NCI-H1436 (cell line): ENCODE results near the gene CCL4.
"Not testable (repeated sequence)": the region's sequence is repeated elsewhere in the genome, so short reads cannot be mapped to it uniquely, and the experiment has no call there.

Experiments
- DNase-seq: peaks from one replicate; lab custom pipeline; 2025; lab: John Stamatoyannopoulos, UW

Gene CCL4

DNA sequence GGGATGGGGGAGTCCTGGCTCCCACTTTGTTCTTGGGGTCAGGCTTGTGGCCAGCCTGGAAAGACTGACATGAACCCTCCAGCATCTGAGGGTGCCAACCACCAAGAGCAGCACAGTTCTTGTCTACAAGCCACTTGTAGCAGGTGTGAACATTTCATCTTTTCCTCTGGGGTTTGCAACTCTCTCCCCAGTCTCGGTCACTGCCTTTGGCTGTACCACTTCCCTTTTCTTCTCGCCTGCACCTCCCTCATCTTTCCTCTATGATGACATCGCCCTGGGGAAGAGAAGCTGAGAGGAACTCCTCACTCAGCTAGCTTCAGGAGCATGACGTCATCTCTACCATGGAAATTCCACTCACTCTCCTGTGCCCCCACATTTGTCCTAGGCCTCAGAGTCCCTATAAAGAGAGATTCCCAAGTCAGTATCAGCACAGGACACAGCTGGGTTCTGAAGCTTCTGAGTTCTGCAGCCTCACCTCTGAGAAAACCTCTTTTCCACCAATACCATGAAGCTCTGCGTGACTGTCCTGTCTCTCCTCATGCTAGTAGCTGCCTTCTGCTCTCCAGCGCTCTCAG is at the start of gene CCL4:
CCL4 (plus strand) TSS at position 427 of the 575 bp plus-strand sequence; CDS start at position 506, 79 bp downstream.
- DNase-seq, result not testable (repeated sequence)

DNA sequence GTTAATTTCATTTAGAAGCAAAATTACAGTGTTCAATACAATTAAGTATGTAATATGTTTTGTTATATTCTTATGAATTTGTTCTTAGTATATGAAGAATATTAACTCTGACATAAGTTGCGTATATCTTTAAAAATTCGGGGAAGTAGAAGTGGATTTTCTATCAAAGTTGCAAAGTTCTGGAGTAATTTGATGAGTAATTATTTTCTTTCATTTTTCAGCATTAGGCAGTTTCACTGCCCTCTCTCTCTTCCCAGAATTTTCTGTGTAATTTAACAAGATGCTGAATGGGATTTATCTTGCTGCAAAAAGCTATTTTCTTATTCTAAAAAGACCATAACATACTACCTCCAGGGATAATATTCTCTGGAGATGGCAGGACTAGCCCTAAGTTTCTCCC is 48.5 kb upstream of the CCL4 start:
- DNase-seq, result no peak

DNA sequence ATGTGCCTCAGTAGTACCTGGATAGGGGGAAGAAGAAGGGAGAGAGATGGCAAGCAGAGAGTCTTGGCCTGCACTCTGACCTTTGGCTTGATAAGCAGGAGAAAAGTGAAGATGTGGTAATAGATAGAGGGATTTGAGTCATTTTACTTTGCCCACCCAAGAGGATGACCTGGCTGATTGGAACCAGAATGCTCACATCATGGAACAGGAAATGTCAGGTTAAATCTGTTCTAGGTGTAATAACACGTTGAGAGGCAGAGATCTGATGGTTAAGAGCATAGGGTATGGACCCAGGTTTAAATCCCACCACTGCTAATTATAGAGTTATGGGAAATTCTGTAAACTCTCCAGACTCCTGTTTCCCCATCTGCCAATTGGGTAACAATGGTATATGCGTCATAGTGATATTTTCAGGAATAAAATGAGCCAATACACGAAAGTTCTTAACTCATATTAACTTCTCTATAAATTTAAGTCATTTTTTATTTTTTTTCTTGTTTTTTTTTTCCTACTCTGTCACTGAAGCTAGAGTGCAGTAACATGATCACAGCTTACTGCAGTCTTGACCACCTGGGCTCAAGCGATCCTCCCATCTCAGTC is 47.6 kb upstream of the CCL4 start:
- no peak for DNase-seq

DNA sequence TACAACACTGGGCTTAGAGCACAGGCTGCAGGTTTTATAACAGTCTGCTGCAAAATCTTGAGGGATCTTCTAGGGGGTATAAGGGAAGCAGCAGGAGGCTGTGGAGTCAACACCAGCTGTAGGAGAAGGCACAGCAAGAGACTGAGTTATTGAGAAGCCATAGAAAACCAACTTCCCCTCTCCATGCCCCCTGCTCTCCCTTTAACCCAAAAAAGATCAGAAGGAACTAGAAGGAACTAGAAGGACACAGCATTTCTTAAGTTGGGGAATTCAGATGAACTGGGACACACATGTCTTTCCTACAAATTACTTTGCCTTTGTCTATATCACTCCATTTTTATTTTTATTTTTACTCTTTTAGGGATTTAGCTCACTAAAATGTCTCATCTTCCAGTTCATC is 45.7 kb upstream of the CCL4 start:
- DNase-seq, result no peak

DNA sequence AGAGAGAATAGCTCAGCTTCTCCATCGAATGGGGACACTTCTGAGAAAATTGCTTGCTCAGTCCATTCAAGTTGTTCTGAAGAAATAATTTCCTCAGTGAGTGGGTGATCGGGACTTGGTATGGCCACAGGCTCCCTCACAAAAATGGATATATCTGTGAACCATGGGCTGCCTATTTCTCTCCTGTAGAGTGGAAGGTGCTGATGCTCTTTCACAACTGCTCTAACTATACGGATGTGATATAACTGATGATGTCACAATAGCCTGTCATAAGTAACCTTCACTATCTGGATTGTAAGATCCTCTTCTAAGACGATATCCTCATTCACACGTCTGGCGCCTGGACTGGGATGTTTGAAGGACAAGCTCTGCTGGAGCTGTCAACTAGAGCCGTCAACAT is 44.2 kb upstream of the CCL4 start:
- DNase-seq, result no peak

DNA sequence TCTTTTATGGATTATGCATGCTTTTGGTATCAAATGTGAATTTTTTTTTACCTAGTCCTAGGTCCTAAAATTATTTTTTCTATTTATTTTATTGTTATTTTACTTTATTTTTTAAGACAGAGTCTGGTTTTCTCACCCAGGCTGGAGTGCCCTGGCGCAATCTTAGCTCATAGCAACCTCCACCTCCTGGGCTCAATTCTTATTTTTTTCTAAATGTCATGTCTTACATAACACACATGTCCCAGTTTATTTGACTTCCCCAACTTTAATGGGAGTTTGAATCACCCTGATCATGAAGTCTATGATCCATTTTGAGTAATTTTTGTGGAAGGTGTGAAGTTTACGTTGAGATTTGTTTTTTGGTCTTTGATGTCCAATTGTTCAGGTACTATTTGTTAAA is 42.8 kb upstream of the CCL4 start:
- DNase-seq, result no peak

DNA sequence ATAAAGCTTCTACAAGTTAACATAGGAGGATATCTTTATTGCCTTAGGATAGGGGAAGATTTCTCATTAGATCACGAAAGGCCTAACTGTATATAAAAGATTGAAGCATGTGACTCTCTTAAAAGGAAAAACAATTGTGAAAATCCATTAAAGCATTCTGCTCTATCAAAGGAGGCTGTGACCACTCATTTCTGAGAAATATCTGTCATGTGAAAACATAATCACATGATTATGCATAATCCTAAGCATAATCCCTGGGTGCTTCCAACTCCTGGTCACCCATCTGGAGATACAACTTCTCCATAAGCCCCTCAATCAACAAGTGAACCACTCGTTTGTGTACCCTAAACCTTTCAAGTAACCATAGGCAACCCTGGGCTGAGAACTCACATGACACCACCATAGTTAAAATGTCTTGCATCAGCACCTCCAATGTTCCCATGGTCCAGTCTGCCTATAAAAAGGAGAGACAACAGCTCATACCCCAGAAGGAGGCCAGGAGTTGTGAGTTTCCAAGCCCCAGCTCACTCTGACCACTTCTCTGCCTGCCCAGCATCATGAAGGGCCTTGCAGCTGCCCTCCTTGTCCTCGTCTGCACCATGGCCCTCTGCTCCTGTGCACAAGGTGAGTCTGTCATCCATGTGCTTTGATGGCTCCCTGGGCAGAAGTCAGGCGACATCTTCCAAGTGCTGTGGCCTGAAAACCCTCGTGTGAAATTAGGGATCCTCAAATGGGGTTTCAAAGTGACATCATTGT is 39.7 kb upstream of the CCL4 start, which contains the start of gene CCL18:
CCL18 (plus strand) TSS at position 487 of the 756 bp plus-strand sequence; CDS start at position 558, 71 bp downstream.
- DNase-seq, result no peak

DNA sequence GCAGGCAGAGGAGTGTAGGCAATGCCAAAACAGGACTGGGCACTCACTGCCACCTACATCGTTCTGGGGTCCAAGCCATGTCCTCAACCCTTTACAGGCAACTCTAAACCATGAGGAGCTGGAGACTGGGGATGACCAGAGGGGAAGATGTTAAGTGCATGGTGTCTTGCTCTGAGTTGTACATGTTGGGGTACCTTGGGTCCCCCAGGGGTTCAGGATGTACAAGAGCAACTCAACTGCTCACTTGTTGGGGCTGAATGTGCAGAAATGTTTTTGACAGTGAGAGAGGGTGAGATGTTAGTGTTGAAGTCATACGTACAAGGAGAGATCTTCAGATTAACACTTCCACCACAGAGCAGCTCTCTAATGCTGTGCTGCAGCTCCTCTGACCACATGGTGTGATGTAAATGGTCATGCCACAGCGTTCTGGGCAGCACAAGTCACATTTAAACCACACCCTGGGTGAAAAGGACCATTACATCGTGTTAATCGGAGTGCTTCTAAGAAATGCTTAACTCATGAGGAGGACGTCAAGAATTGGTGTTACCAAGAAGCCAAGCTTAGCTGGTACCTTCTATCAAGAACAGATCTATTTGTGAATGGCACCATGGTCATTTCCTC is 37.2 kb upstream of the CCL4 start:
- no peak for DNase-seq

DNA sequence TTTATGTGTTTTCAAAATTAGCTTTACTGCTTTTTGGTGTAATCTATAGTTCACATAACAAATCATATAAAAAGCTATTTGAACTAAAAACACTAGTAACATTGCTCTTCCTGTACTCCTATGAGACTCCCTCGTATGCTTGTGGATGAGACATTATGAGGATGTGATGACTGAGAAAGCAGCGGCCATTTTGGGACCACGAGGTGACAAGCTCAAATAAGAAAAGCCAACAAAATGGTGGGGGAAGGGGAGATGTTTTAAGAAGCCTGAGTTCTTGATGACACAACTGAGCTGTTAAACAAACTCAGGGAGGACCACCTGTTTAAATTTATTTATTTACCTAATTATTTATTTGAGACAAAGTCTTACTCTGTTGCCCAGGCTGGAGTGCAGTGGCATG is 35.1 kb upstream of the CCL4 start:
- no peak for DNase-seq

DNA sequence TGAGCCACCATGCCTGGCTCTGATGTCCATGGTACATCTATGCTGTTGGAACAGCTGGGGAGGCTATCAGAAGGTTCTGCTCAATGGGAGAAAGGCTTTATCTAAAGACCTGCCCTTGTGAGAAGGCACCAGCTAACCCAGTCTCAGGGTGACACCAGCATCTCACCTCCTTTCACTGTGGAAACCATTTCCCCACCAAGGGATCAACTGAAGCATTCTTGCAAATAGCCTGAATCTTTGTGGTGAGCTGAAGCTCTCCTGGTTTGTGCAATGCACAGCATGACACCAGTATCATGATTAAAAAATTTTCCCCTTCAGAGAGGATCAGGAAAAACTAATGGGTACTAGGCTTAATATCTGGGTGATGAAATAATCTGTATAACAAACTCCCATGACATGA is 34.5 kb upstream of the CCL4 start:
- DNase-seq, result no peak

DNA sequence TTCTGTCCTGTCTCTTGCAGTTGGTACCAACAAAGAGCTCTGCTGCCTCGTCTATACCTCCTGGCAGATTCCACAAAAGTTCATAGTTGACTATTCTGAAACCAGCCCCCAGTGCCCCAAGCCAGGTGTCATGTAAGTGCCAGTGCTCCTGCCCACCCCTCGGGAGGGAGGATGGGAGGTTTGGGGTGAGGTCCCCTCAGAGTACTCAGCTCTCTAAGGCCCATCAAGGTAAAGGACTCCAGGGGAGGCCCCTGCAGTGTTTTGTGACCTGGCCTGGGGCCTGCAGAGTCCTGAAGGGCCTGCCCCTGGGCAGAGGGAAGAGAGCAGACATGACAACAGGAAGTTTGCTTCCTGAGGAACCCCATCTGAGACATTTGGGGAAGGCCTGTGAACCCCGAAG is 33.2 kb upstream of the CCL4 start:
- no peak for DNase-seq

DNA sequence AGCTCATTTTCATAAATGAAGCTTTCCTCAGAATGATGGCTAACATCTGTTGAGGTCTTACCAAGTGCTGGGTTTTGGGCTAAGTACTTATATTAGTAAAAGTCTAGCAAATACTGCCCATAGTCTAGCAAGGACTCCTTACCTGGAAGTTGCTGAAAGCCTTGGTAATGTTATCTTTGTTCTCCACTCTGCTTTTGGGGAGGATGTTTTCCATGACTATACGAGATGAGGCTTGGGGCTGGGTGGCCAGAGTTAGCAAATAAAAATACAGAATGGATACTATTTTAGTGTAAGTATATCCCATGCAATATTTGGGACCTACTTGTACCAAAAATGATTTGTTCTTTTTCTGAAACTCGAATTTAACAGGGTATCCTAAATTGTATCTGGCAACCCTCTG is 31.9 kb upstream of the CCL4 start:
- DNase-seq, result no peak

DNA sequence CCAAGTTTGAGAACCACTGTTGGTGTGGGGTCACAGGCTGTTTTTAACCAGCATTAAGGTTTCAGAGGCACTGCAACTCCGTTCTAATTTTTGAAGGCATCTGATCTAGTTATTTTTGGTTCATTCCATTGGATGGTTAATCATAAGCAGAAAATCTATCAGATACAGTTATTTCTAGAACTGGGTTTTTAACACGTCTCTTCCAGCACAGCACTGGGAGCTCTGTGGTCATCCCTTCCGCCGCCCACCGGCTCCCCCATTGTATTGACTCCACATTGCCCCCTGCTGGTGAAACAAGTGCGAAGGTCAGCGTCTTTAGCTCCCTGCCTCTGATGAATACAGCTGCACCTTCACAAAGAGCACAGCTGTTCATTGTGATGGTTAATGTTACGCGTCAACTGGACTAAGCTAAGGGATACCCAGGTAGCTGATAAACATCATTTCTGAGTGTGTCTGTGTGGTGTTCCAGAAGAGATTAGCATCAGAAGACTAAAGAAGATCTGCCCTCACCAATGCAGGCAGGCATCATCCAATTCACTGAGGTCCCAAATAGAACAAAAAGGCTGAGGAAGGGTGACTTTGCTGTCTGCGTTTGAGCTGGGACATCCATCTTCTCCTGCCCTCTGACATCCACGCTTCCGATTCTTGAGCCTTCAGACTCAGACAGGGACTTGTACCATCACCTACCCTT is 31.1 kb upstream of the CCL4 start:
- peak; percentile 23 for DNase-seq

DNA sequence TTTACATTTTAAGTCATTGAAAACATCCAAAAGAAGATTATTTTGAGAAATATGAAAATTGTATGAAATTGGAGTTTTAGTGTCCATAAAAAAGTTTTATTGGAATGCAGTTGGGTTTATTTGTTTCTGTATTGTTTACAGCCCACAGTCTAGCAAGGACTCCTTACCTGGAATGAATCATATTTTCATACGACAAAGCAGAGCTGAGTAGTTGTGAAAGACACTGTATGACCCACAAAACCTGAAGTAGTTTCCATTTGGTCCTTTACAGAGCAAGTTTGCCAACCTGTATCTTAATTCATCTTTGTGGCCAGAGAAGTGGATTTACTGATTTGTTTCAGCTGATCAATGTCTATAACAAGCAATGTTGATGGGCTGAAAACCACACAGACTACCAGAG is 29.3 kb upstream of the CCL4 start:
- DNase-seq, result no peak

DNA sequence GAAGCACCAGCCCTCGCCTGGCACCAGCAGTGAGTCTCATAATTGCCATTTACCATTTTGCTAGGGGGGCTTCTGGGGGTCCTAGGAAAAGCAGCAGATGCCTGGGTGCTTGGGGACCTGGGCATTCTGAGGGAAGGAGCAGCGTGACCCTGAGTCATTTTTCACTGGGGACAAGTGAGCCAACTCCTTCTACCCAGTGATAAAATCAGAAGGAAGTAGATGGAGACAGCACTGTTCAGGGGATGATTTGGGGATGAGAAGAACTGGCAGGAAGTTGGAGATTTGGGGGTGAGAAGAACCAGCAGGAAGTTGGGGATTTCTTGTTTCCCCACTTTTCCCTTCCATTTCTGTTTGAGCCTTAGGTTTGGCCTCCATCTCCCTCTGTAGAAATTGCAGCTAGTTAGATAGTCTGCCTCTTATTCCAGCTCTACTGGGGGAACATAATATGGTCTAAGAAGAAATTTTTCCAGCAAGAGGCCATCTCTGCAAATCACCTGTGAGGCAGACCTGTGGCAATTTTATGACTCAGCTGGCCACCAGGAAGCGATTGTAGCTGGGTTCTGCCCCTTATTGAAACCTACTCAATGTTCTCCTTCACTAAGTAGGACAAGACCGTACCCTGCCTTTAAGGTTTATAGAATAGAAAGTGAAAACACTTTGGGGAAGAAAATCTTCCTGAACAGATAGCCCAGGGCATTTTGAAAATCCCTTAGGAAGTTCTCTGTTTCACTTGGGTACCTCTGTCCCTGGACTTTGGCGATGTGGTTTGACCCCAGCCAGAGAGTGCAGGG is 21.8 kb upstream of the CCL4 start:
- DNase-seq, result not testable (repeated sequence)

DNA sequence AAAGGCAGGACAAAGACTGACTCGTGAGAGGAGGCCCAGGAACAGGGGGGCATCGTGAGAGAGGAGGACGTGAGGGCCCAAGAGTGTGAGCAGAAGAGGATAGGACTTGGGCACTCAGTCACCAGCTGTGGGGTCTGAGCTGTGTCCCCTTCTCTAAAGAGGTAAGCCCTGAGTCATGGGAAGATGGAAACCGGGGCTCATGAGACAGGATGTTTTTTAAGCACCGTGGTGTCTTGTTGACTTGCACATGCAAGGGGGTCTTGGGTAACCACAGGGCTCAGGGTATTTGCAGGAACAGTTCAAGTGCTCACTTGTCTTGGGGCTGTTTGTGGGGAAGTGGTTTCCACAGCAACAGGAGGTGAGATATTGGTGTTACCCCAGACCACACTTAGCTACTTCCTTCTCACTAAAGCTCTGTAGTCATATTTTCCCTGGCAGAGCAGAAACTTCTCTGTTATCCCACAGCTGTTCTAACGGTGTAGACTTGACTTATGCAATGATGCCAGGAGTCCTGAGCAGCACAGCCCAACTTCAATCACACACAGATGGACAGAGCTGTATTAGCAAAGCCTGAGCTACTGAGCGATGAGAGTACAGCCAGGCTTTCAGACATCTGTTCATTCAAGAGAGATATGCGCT is 21.0 kb upstream of the CCL4 start:
- DNase-seq, result not testable (repeated sequence)

DNA sequence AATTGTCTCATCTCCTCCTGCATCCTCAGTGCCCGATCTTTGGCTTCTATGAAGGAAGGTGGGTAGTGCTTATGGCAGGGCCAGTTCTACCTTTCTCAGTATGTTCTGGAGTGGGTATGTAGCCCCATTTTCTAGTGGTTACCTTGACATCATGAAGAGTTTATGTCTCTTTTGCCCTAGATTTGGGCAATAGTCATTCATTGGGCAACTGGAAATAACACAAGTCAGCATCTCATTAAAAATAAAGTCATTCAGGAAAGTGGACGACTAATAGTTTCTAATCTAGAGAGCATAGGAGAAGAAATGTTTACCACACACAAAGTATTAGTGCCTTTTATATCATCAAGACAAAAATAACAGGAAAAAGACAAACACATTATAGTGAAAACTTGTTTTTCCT is 19.9 kb upstream of the CCL4 start:
- DNase-seq, result not testable (repeated sequence)

DNA sequence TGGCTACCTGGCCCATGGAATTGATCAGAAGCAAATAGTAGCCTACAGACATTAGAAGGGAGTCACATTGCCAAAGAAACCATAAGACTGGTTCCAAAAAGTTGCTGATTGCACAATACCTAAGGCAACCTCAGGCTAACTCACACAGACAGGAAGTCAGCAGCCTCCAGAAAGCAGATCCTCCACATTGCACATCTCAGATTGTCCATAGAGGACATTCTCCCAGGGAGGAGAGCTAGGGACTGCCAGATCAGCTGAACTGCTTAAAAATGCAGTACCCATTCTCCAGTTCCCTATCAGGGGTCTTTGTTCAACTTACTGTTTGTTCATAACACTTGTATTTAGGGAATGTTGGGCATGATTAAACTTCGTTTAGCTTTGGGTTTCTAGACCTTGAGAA is 17.9 kb upstream of the CCL4 start:
- DNase-seq, result no peak

DNA sequence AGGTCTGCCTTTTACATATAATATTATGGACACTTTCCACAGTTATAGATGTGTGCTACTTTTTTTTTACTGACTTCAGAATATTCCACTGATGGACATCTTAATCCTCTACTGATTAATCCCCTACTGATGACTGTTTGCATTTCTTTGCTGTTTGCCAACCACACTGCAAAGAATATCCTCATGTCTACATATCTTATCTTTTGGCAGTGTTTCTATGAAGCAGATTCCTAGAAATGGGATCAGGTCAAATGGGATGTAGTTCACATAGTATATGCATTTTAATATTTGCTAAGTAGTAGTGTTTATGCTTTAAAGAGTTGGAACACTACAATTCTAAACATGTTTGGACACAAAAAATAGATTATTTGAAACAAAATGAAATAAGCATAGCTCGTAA is 16.8 kb upstream of the CCL4 start:
- DNase-seq, result no peak

DNA sequence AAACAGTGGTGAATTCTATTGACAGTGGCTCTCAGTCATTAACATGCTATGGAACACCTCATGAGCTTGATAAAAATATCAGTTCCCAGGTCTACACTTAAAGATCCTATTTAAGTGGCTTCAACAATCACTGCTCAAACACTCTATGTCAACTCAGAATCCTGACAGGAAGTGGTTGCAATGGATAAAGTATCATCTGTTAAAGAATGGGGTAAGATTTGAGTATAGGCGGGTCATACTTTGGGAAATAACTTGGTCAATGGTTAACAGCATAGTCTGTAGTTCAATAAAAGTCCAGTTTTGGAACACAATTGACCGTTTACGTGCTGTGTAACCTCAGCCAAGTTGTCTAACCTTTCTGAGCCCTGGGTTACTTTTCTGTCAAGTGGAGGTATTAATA is 16.2 kb upstream of the CCL4 start:
- not testable (repeated sequence) for DNase-seq
